ENCODE data around the gene RNF144A. TPM values are rescaled to one million over a fixed set of nuclear protein-coding genes. Genes with fewer than 3 reads are reported as not detected.

The RNF144A gene
- total and polyA plus RNA-seq, 8 donors: 1.4 to 71.4 (median 5.6) TPM

- no peak for TF ChIP-seq POLR2A (IDR thresholded peaks at IDR 0.05)
- TF ChIP-seq EP300 (IDR thresholded peaks at IDR 0.05): no peak
- TF ChIP-seq POLR2AphosphoS5 (IDR thresholded peaks at IDR 0.05): no peak
- TF ChIP-seq, protein P1, sequence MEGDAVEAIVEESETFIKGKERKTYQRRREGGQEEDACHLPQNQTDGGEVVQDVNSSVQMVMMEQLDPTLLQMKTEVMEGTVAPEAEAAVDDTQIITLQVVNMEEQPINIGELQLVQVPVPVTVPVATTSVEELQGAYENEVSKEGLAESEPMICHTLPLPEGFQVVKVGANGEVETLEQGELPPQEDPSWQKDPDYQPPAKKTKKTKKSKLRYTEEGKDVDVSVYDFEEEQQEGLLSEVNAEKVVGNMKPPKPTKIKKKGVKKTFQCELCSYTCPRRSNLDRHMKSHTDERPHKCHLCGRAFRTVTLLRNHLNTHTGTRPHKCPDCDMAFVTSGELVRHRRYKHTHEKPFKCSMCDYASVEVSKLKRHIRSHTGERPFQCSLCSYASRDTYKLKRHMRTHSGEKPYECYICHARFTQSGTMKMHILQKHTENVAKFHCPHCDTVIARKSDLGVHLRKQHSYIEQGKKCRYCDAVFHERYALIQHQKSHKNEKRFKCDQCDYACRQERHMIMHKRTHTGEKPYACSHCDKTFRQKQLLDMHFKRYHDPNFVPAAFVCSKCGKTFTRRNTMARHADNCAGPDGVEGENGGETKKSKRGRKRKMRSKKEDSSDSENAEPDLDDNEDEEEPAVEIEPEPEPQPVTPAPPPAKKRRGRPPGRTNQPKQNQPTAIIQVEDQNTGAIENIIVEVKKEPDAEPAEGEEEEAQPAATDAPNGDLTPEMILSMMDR (IDR thresholded peaks at IDR 0.05): no peak
- Histone ChIP-seq H3K36me3 (no peaks in the 10 kb centered on the region), H3K27me3 (peaks cover 0 to 4% (median 0%) of the 10 kb centered on the region in 3 donors), H3K4me3 (no peak overlapping the region), H3K4me1 (peaks cover 10 to 52% (median 31%) of the 10 kb centered on the region in 4 donors), H3K27ac (no peak overlapping the region), H3K9me3 (no peaks in the 10 kb centered on the region)
- DNase-seq: peak in 1 of 2 donors; percentile 76
- WGBS, 5 donors: 60 to 76% (median 66%) methylated on average over 8 of the region's 8 CpGs
- intact Hi-C loops (cut with DNase I; ENCODE audit: low total_unique reads): no loop called here
Observed at GRCh38 chr2:6922201-6922656, 5.0 kb downstream of the RNF144A start.

DNA sequence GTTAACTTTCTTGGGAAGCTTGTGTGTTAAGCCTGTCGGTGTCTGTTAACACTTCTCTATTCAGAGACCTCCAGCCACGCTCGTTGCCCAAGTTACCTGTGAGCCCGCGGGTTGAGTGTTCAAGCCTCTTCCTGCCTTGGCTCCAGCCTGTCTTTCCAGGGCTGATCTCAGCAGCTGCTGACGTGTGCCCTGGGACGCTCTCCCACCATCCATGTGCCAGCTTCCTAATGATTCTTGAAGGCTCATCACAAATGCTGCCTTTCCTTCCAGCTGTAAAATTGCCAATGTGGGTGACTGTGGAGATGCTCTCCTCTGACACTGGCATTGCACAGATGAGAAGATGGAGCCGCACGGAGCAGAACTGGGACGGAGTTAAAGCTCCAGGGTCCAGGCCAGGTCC is 6.1 kb downstream of the RNF144A start:
- Histone ChIP-seq H3K4me1 (peaks cover 12 to 47% (median 30%) of the 10 kb centered on the region in 4 donors), H3K4me3 (no peak overlapping the region), H3K36me3 (no peaks in the 10 kb centered on the region), H3K9me3 (no peaks in the 10 kb centered on the region), H3K27ac (no peak overlapping the region), H3K27me3 (no peaks in the 10 kb centered on the region)
- intact Hi-C loops (cut with DNase I; ENCODE audit: low total_unique reads): no loop called here
- WGBS, 5 donors: 82 to 91% (median 89%) methylated on average over 10 of the region's 10 CpGs
- TF ChIP-seq POLR2AphosphoS5 (IDR thresholded peaks at IDR 0.05) (no peak), EP300 (IDR thresholded peaks at IDR 0.05) (no peak), POLR2A (IDR thresholded peaks at IDR 0.05) (no peak)
- TF ChIP-seq, protein P1 (IDR thresholded peaks at IDR 0.05): no peak
- DNase-seq: no peak

- Histone ChIP-seq H3K27ac (no peak overlapping the region), H3K27me3 (no peaks in the 10 kb centered on the region), H3K4me1 (peaks cover 12 to 40% (median 28%) of the 10 kb centered on the region in 4 donors), H3K36me3 (no peaks in the 10 kb centered on the region), H3K9me3 (no peaks in the 10 kb centered on the region), H3K4me3 (no peak overlapping the region)
- intact Hi-C loops (cut with DNase I; ENCODE audit: low total_unique reads): no loop called here
- 94 to 96% (median 95%) methylated on average over 15 to 19 of the region's 19 CpGs for WGBS, 5 donors
- no peak for DNase-seq
- TF ChIP-seq, protein P1 (IDR thresholded peaks at IDR 0.05): no peak
- no peak for TF ChIP-seq POLR2AphosphoS5 (IDR thresholded peaks at IDR 0.05)
- TF ChIP-seq POLR2A (IDR thresholded peaks at IDR 0.05): no peak
- no peak for TF ChIP-seq EP300 (IDR thresholded peaks at IDR 0.05)
Observed at GRCh38 chr2:6924101-6924923, 7.1 kb downstream of the RNF144A start.

- Histone ChIP-seq H3K9me3 (no peaks in the 10 kb centered on the region), H3K4me1 (peaks cover 12 to 39% (median 29%) of the 10 kb centered on the region in 4 donors), H3K4me3 (no peak overlapping the region), H3K27ac (no peak overlapping the region), H3K27me3 (no peaks in the 10 kb centered on the region), H3K36me3 (no peaks in the 10 kb centered on the region)
- DNase-seq: no peak
- intact Hi-C loops (cut with DNase I; ENCODE audit: low total_unique reads): no loop called here
- 78 to 90% (median 81%) methylated on average over 7 of the region's 7 CpGs for WGBS, 5 donors
- no peak for TF ChIP-seq EP300 (IDR thresholded peaks at IDR 0.05)
- TF ChIP-seq POLR2AphosphoS5 (IDR thresholded peaks at IDR 0.05): no peak
- no peak for TF ChIP-seq POLR2A (IDR thresholded peaks at IDR 0.05)
- TF ChIP-seq, protein P1 (IDR thresholded peaks at IDR 0.05): no peak
Observed at GRCh38 chr2:6924924-6925409, 7.8 kb downstream of the RNF144A start.

Data from stomach (tissue), 9 donors.